ENCODE results near the gene CFAP77.

GRCh38 chr9:132486706-132487350, 76.8 kb downstream of the CFAP77 start:
- TF ChIP-seq CTCF (IDR thresholded peaks at IDR 0.05), result no peak
- no peak for TF ChIP-seq RFX5 (IDR thresholded peaks at IDR 0.05; ENCODE audit: low read length)
- no peak for TF ChIP-seq RCOR1 (IDR thresholded peaks at IDR 0.05; ENCODE audit: low read length)
- TF ChIP-seq MAX (IDR thresholded peaks at IDR 0.05; ENCODE audit: low read depth), result no peak
